ENCODE results near the gene TRIM63. TPM values are rescaled to one million over a fixed set of nuclear protein-coding genes. Genes with fewer than 3 reads are reported as not detected.
A peak's percentile ranks its signal among the peaks of the same experiment; 100 is the strongest.

Gene TRIM63
- polyA plus RNA-seq, 1 of the 3 experiments (the other 2 are of a cell fraction) = not detected

- Histone ChIP-seq H4K20me1 (ENCODE audit: insufficient read depth) (no peaks in the 10 kb centered on the region), H3K27ac (ENCODE audit: low read depth in 2 of 2, low read length in 1 of 2) (peak overlapping the region in 1 of 2 experiments; percentile 95; a peak in 2 of 4 replicates), H3K79me2 (ENCODE audit: insufficient read depth) (no peaks in the 10 kb centered on the region), H3K36me3 (replicated peaks in 1 of 2; ENCODE audit: control insufficient read depth in 1 of 2, insufficient read depth in 2 of 2, low read length in 1 of 2) (no peaks in the 10 kb centered on the region), H3K9ac (no peak overlapping the region), H3K4me3 (ENCODE audit: low read depth in 2 of 2, low read length in 1 of 2) (no peak overlapping the region), H3K9me3 (no peaks in the 10 kb centered on the region), H3K4me2 (peak overlapping the region; percentile 71; the same call in 1 of the 2 replicates), H3F3A (replicated peaks; ENCODE audit: insufficient read depth) (no peaks in the 10 kb centered on the region), H3K9me2 (no peaks in the 10 kb centered on the region), H2AFZ (ENCODE audit: low read depth) (no peak overlapping the region), H3K4me1 (ENCODE audit: control insufficient read depth in 1 of 2, insufficient read depth in 2 of 2, low read depth in 1 of 2, low read length in 1 of 2) (peaks cover 0 to 34% of the 10 kb centered on the region in 2 experiments; a peak in 1 of 4 replicates), H3K27me3 (ENCODE audit: insufficient read depth) (no peaks in the 10 kb centered on the region)
- DNase-seq = no peak
- POLR2A ChIA-PET = no interaction called here
- no peak for TF ChIP-seq CTCF (IDR thresholded peaks at IDR 0.05)
- no peak for TF ChIP-seq ZBTB33 (IDR thresholded peaks at IDR 0.05; ENCODE audit: borderline replicate concordance, low read depth)
- no peak for TF ChIP-seq POLR2AphosphoS5 (IDR thresholded peaks at IDR 0.05; ENCODE audit: low read depth, low read length)
- TF ChIP-seq FOXM1 (IDR thresholded peaks at IDR 0.05; ENCODE audit: low read depth) = no peak
- TF ChIP-seq SIN3A (IDR thresholded peaks at IDR 0.05; ENCODE audit: borderline replicate concordance, low read depth, low read length) = no peak
- no peak for TF ChIP-seq EP300 (IDR thresholded peaks at IDR 0.05; ENCODE audit: borderline replicate concordance in 1 of 2, low read depth in 1 of 2, low read length in 1 of 2)
- no peak for TF ChIP-seq IRF3 (IDR thresholded peaks at IDR 0.05; ENCODE audit: low read depth, low read length)
- TF ChIP-seq NRF1 (IDR thresholded peaks at IDR 0.05; ENCODE audit: low read depth, low read length) = no peak
- TF ChIP-seq USF1 (IDR thresholded peaks at IDR 0.05; ENCODE audit: borderline replicate concordance, low read depth) = no peak
- TF ChIP-seq MEF2A (IDR thresholded peaks at IDR 0.05; ENCODE audit: borderline replicate concordance, low read depth) = no peak
- TF ChIP-seq FOXJ3 (CRISPR knock-in tag; IDR thresholded peaks at IDR 0.05) = no peak
- TF ChIP-seq REST (IDR thresholded peaks at IDR 0.05; ENCODE audit: low read depth, low read length) = no peak
- no peak for TF ChIP-seq RAD21 (IDR thresholded peaks at IDR 0.05; ENCODE audit: low read length)
- no peak for TF ChIP-seq JUND (IDR thresholded peaks at IDR 0.05)
- CTCF ChIA-PET = interaction anchor here (0.9 to 2.8 kb wide), 2 partner anchors 12 to 13 kb away, joined by 3 to 12 read pairs; no protein-coding TSS in a partner anchor
- 89% methylated on average over 7 of the region's 13 CpGs for WGBS (ENCODE audit: low lambda C conversion rate)
Observed at GRCh38 chr1:26023009-26023408, 44.4 kb downstream of the TRIM63 start.

Measured in SK-N-SH (cell line).